Fibroblast of villous mesenchyme (primary cell): ENCODE results near the gene ZFYVE9. TPM values are rescaled to one million over a fixed set of nuclear protein-coding genes. Genes with fewer than 3 reads are reported as not detected.
A peak's percentile ranks its signal among the peaks of the same experiment; 100 is the strongest.
"Not testable (repeated sequence)": the region's sequence is repeated elsewhere in the genome, so short reads cannot be mapped to it uniquely, and the experiment has no call there.

ENCODE experiments used
- DNase-seq: peaks from one replicate; pipeline ENCODE4 v3.0.0-alpha.2; 2010; ENCODE audit warnings: low read depth
- H3K4me3 ChIP-seq: 2 replicates; pipeline ENCODE4 v1.5.1; 2011; ENCODE audit warnings: low read depth, mild to moderate bottlenecking, low read length
- CTCF ChIP-seq: IDR thresholded peaks from 2 replicates; pipeline ENCODE4 v1.5.1; 2012; ENCODE audit warnings: low read depth, mild to moderate bottlenecking, low read length; ENCODE audit not compliant: insufficient read depth
- total RNA-seq: library from RNA; depleted of rRNA; stranded (reverse); fragments of >200 nt; gene quantifications from 2 replicates; pipeline ENCODE4 v1.2.3, GENCODE V29; 2012

Gene ZFYVE9
- total RNA-seq, 1 donor: 41.9 TPM

GRCh38 chr1:52162947-52163346 lies 21.1 kb downstream of the ZFYVE9 start:
- DNase-seq: no peak
- no peak overlapping the region for H3K4me3 ChIP-seq
- TF ChIP-seq CTCF: no peak

- TF ChIP-seq CTCF: no peak
- no peak overlapping the region for H3K4me3 ChIP-seq
- peak; percentile 37 for DNase-seq
Measured at GRCh38 chr1:52164604-52165003, 22.7 kb downstream of the ZFYVE9 start.

GRCh38 chr1:52166996-52167753 lies 25.3 kb downstream of the ZFYVE9 start:
- no peak for TF ChIP-seq CTCF
- no peak for DNase-seq
- H3K4me3 ChIP-seq: no peak overlapping the region

- H3K4me3 ChIP-seq: no peak overlapping the region
- no peak for TF ChIP-seq CTCF
- DNase-seq: no peak
Measured at GRCh38 chr1:52168373-52169080, 26.6 kb downstream of the ZFYVE9 start.

GRCh38 chr1:52171149-52171548 lies 29.3 kb downstream of the ZFYVE9 start:
- not testable (repeated sequence) for DNase-seq, H3K4me3 ChIP-seq

GRCh38 chr1:52179073-52179472 lies 37.2 kb downstream of the ZFYVE9 start:
- DNase-seq: peak; percentile 28
- no peak overlapping the region for H3K4me3 ChIP-seq
- TF ChIP-seq CTCF: no peak

GRCh38 chr1:52180176-52180575 lies 38.3 kb downstream of the ZFYVE9 start:
- DNase-seq: no peak
- TF ChIP-seq CTCF: no peak
- H3K4me3 ChIP-seq: no peak overlapping the region

GRCh38 chr1:52181759-52182158 lies 39.9 kb downstream of the ZFYVE9 start:
- not testable (repeated sequence) for H3K4me3 ChIP-seq, DNase-seq

- not testable (repeated sequence) for H3K4me3 ChIP-seq, DNase-seq
Measured at GRCh38 chr1:52182328-52182727, 40.4 kb downstream of the ZFYVE9 start.
